22Rv1 (cell line): ENCODE measurements around the gene NLRP6.

Experiments
- ZFX ChIP-seq: fragments of 450-650 bp; IDR thresholded peaks from 2 replicates; pipeline ENCODE4 v1.6.1; 2017; ENCODE audit warnings: antibody characterized with exemption, borderline replicate concordance
- TF ChIP-seq, protein P1 (sequence below): fragments of 450-650 bp; IDR thresholded peaks from 2 replicates; pipeline ENCODE4 v1.5.1; 2017; ENCODE audit warnings: mild to moderate bottlenecking

DNA sequence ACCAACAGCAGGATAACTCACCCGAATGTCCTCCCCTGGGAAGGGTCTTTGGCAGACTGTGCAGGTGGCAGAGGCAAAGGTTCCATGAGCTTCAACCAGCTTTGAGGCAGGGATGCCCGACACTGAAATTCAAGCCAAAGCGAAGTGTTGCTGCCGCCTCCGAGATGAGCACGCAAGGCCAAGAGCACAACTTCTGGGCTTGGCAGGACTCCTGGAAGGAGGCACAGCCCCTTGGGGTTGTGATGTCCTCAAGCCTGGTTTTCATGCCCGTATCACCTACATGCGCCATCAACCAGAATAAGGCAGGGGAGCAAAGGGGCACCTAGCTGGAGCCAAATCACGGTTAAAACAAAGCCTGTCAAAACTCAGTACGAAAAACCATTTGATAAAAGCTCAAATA lies 47.8 kb upstream of the NLRP6 start:
- TF ChIP-seq, protein P1, sequence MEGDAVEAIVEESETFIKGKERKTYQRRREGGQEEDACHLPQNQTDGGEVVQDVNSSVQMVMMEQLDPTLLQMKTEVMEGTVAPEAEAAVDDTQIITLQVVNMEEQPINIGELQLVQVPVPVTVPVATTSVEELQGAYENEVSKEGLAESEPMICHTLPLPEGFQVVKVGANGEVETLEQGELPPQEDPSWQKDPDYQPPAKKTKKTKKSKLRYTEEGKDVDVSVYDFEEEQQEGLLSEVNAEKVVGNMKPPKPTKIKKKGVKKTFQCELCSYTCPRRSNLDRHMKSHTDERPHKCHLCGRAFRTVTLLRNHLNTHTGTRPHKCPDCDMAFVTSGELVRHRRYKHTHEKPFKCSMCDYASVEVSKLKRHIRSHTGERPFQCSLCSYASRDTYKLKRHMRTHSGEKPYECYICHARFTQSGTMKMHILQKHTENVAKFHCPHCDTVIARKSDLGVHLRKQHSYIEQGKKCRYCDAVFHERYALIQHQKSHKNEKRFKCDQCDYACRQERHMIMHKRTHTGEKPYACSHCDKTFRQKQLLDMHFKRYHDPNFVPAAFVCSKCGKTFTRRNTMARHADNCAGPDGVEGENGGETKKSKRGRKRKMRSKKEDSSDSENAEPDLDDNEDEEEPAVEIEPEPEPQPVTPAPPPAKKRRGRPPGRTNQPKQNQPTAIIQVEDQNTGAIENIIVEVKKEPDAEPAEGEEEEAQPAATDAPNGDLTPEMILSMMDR: no peak
- TF ChIP-seq ZFX: no peak
